Embryonic facial prominence (tissue), 1 donor: ENCODE data around the gene MTUS2.

Source experiments
- DNase-seq: peaks from one replicate; pipeline ENCODE4 v3.0.0-alpha.2; 2016; ENCODE audit errors: extremely low spot score

Gene MTUS2

GRCh38 chr13:29106651-29107050 lies 286.5 kb downstream of the MTUS2 start:
- DNase-seq: no peak

- DNase-seq: no peak
Observed at GRCh38 chr13:29108068-29108786, 288.1 kb downstream of the MTUS2 start.

GRCh38 chr13:29109987-29110386 lies 289.8 kb downstream of the MTUS2 start:
- no peak for DNase-seq

GRCh38 chr13:29111446-29111845 lies 291.3 kb downstream of the MTUS2 start:
- DNase-seq: no peak

GRCh38 chr13:29115842-29116241 lies 295.7 kb downstream of the MTUS2 start:
- no peak for DNase-seq

- no peak for DNase-seq
Observed at GRCh38 chr13:29117663-29118062, 297.5 kb downstream of the MTUS2 start.

GRCh38 chr13:29118471-29118870 lies 298.3 kb downstream of the MTUS2 start:
- no peak for DNase-seq

- no peak for DNase-seq
Observed at GRCh38 chr13:29125191-29125933, 305.2 kb downstream of the MTUS2 start.

- DNase-seq: no peak
Observed at GRCh38 chr13:29125934-29126424, 305.8 kb downstream of the MTUS2 start.

- no peak for DNase-seq
Observed at GRCh38 chr13:29129616-29130015, 309.5 kb downstream of the MTUS2 start.

- no peak for DNase-seq
Observed at GRCh38 chr13:29131159-29131558, 311.0 kb downstream of the MTUS2 start.

GRCh38 chr13:29131881-29132668 lies 311.9 kb downstream of the MTUS2 start:
- no peak for DNase-seq

- no peak for DNase-seq
Observed at GRCh38 chr13:29136341-29136740, 316.2 kb downstream of the MTUS2 start.

- no peak for DNase-seq
Observed at GRCh38 chr13:29137016-29137415, 316.9 kb downstream of the MTUS2 start.

GRCh38 chr13:29137995-29138394 lies 317.9 kb downstream of the MTUS2 start:
- no peak for DNase-seq

- DNase-seq: no peak
Observed at GRCh38 chr13:29140277-29140676, 320.1 kb downstream of the MTUS2 start.

GRCh38 chr13:29143847-29144246 lies 323.7 kb downstream of the MTUS2 start:
- no peak for DNase-seq

GRCh38 chr13:29154390-29154789 lies 334.3 kb downstream of the MTUS2 start:
- DNase-seq: no peak

GRCh38 chr13:29156136-29156535 lies 336.0 kb downstream of the MTUS2 start:
- no peak for DNase-seq

- DNase-seq: no peak
Observed at GRCh38 chr13:29159871-29160270, 339.7 kb downstream of the MTUS2 start.

GRCh38 chr13:29160862-29161261 lies 340.7 kb downstream of the MTUS2 start:
- DNase-seq: no peak

- no peak for DNase-seq
Observed at GRCh38 chr13:29161676-29162075, 341.5 kb downstream of the MTUS2 start.
